H1 (cell line): Measurements from ENCODE around the gene NDUFB11. TPM values are rescaled to one million over a fixed set of nuclear protein-coding genes. Genes with fewer than 3 reads are reported as not detected.

Source experiments
- CTCF ChIA-PET: fragments of 300-600 bp; sonication (Branson Sonifier 250); formaldehyde crosslinking; loops from one replicate; lab custom pipeline; 2021; ENCODE audit not compliant: partially characterized antibody; lab: Charles Lee
- POLR2A ChIA-PET: fragments of 300-600 bp; sonication (Branson Sonifier 250); formaldehyde crosslinking; loops from one replicate; lab custom pipeline; 2021; ENCODE audit warnings: inconsistent platforms; ENCODE audit not compliant: partially characterized antibody; lab: Charles Lee
- DNase-seq, 2 experiments: peaks; one replicate each; pipeline versions ENCODE4 v3.0.0 to v3.0.0-alpha.2; 2010 to 2022; ENCODE audit warnings: low spot score in 2 of 2, low read depth in 1 of 2, mixed read lengths in 1 of 2
- FAIRE-seq: peaks from 2 replicates; lab custom pipeline; 2011; peaks lifted over from hg19 to GRCh38; lab: Jason Lieb, UNC
- H2AFZ ChIP-seq: 2 replicates; pipeline ENCODE4 v1.8.1; 2012; ENCODE audit warnings: low read length, inconsistent platforms
- H2AK5ac ChIP-seq: 2 replicates; pipeline ENCODE4 v1.6.1; 2013; ENCODE audit warnings: low read depth, low read length
- H2BK120ac ChIP-seq: replicated peaks from 2 replicates; pipeline ENCODE3; 2013; ENCODE audit warnings: low read depth, low read length, inconsistent platforms
- H2BK12ac ChIP-seq: 2 replicates; pipeline ENCODE4 v1.6.1; 2013; ENCODE audit warnings: low read depth, low read length
- H2BK15ac ChIP-seq: 2 replicates; pipeline ENCODE4 v1.6.1; 2013; ENCODE audit warnings: low read length
- H2BK20ac ChIP-seq: 2 replicates; pipeline ENCODE4 v1.6.1; 2013; ENCODE audit warnings: low read length
- H2BK5ac ChIP-seq: 2 replicates; pipeline ENCODE4 v1.6.1; 2013; ENCODE audit warnings: low read depth, low read length
- H3K14ac ChIP-seq: 2 replicates; pipeline ENCODE4 v1.6.1; 2013; ENCODE audit warnings: inconsistent platforms; ENCODE audit not compliant: insufficient read length
- H3K18ac ChIP-seq: 2 replicates; pipeline ENCODE4 v1.6.1; 2013; ENCODE audit warnings: low read length; ENCODE audit errors: extremely low read depth
- H3K23ac ChIP-seq: 2 replicates; pipeline ENCODE4 v1.6.1; 2013; ENCODE audit warnings: inconsistent platforms; ENCODE audit not compliant: insufficient read length
- H3K23me2 ChIP-seq: 2 replicates; pipeline ENCODE4 v1.6.1; 2013; ENCODE audit warnings: low read depth, low read length
- H3K27ac ChIP-seq: 2 replicates; pipeline ENCODE4 v1.6.1; 2011; ENCODE audit warnings: low read depth, low read length, inconsistent platforms
- H3K27me3 ChIP-seq, 4 experiments: replicated peaks in 1 of 4; 1 replicate in 1 of 4; 2 replicates in 3 of 4; pipeline versions ENCODE4 v1.6.1 to v1.8.1; 2011 to 2013; ENCODE audit warnings: low read length in 3 of 4, mild to moderate bottlenecking in 3 of 4, inconsistent platforms in 2 of 4, mixed read lengths in 2 of 4, moderate library complexity in 1 of 4; ENCODE audit not compliant: control insufficient read depth in 3 of 4, insufficient read depth in 3 of 4; ENCODE audit errors: extremely low read depth in 1 of 4
- H3K36me3 ChIP-seq, 4 experiments: 2 replicates each; pipeline versions ENCODE4 v1.6.1 to v1.8.1; 2011 to 2013; ENCODE audit warnings: mild to moderate bottlenecking in 4 of 4, low read length in 3 of 4, moderate library complexity in 2 of 4, control low read depth in 1 of 4, inconsistent platforms in 1 of 4; ENCODE audit not compliant: insufficient read depth in 4 of 4, control insufficient read depth in 2 of 4
- H3K4ac ChIP-seq: replicated peaks from 2 replicates; pipeline ENCODE3; 2013; ENCODE audit warnings: low read length, low read depth, mixed read lengths, inconsistent platforms; ENCODE audit not compliant: insufficient read length
- H3K4me1 ChIP-seq, 4 experiments: replicated peaks in 1 of 4; 1 replicate in 1 of 4; 2 replicates in 3 of 4; pipeline versions ENCODE4 v1.6.1 to v1.8.1; 2011 to 2013; ENCODE audit warnings: low read length in 3 of 4, inconsistent platforms in 2 of 4, mixed read lengths in 1 of 4; ENCODE audit not compliant: insufficient read depth in 4 of 4, control insufficient read depth in 3 of 4
- H3K4me2 ChIP-seq, 2 experiments: 2 replicates each; pipeline versions ENCODE4 v1.6.1 to v1.8.1; 2011 to 2013; ENCODE audit warnings: low read depth in 2 of 2, low read length in 2 of 2, control low read depth in 1 of 2, inconsistent platforms in 1 of 2, mild to moderate bottlenecking in 1 of 2; ENCODE audit not compliant: insufficient read depth in 1 of 2
- H3K4me3 ChIP-seq, 4 experiments: fragments of 200-600, 300-600 bp in 1 of 4; sonication (generic), shearing (Covaris generic), sonication (Bioruptor Twin) in 1 of 4; 2 replicates each; pipeline versions ENCODE4 v1.5.1 to v1.8.1; 2011 to 2016; ENCODE audit warnings: low read length in 4 of 4, low read depth in 3 of 4, control low read depth in 2 of 4, inconsistent platforms in 2 of 4, mild to moderate bottlenecking in 2 of 4, mixed read lengths in 1 of 4, moderate library complexity in 1 of 4; ENCODE audit not compliant: insufficient read depth in 2 of 4; ENCODE audit errors: extremely low read depth in 1 of 4
- H3K56ac ChIP-seq: replicated peaks from 2 replicates; pipeline ENCODE3; 2013; ENCODE audit warnings: low read depth, mild to moderate bottlenecking, mixed read lengths, low read length, inconsistent platforms; ENCODE audit not compliant: insufficient read length
- H3K79me1 ChIP-seq: 2 replicates; pipeline ENCODE4 v1.6.1; 2013; ENCODE audit warnings: low read depth, low read length, control low read depth
- H3K79me2 ChIP-seq, 2 experiments: 2 replicates each; pipeline versions ENCODE4 v1.6.1 to v1.8.1; 2012 to 2013; ENCODE audit warnings: low read length in 2 of 2, mild to moderate bottlenecking in 2 of 2, inconsistent platforms in 1 of 2; ENCODE audit not compliant: insufficient read depth in 2 of 2, control insufficient read depth in 1 of 2
- H3K9ac ChIP-seq, 4 experiments: replicated peaks in 1 of 4; 1 replicate in 1 of 4; 2 replicates in 3 of 4; pipeline versions ENCODE4 v1.6.1 to v1.8.1; 2011 to 2013; ENCODE audit warnings: low read depth in 3 of 4, low read length in 3 of 4, control low read depth in 2 of 4, mild to moderate bottlenecking in 2 of 4, moderate library complexity in 2 of 4, inconsistent platforms in 1 of 4; ENCODE audit errors: extremely low read depth in 1 of 4
- H3K9me3 ChIP-seq, 2 experiments: 2 replicates each; pipeline versions ENCODE4 v1.6.1 to v1.8.1; 2012 to 2013; ENCODE audit warnings: mild to moderate bottlenecking in 2 of 2, moderate library complexity in 2 of 2, control low read depth in 1 of 2, inconsistent platforms in 1 of 2, low read depth in 1 of 2, low read length in 1 of 2, mixed read lengths in 1 of 2; ENCODE audit not compliant: insufficient read depth in 2 of 2
- H4K20me1 ChIP-seq, 2 experiments: replicated peaks in 1 of 2; 2 replicates each; pipeline versions ENCODE3 to v1.8.1; 2011 to 2013; ENCODE audit warnings: inconsistent platforms in 2 of 2, low read length in 2 of 2, mild to moderate bottlenecking in 1 of 2; ENCODE audit not compliant: insufficient read depth in 2 of 2, control insufficient read depth in 1 of 2
- H4K5ac ChIP-seq: 2 replicates; pipeline ENCODE4 v1.6.1; 2013; ENCODE audit warnings: low read length, low read depth, mixed read lengths, inconsistent platforms; ENCODE audit not compliant: insufficient read length
- H4K8ac ChIP-seq: 2 replicates; pipeline ENCODE4 v1.8.0; 2013; ENCODE audit warnings: mild to moderate bottlenecking, moderate library complexity, low read length, inconsistent platforms; ENCODE audit not compliant: insufficient read depth; ENCODE audit errors: extremely low read depth
- H4K91ac ChIP-seq: replicated peaks from 2 replicates; pipeline ENCODE3; 2013; ENCODE audit warnings: low read length, mixed read lengths, inconsistent platforms; ENCODE audit not compliant: insufficient read length
- E2F6 ChIP-seq: IDR thresholded peaks from 2 replicates; pipeline ENCODE4 v1.6.1; 2012; ENCODE audit warnings: inconsistent platforms
- JUN ChIP-seq: IDR thresholded peaks from 2 replicates; pipeline ENCODE4 v1.6.1; 2011; ENCODE audit warnings: low read depth, mild to moderate bottlenecking, improper control_type of control experiment, low read length
- NRF1 ChIP-seq: IDR thresholded peaks from 2 replicates; pipeline ENCODE4 v1.6.1; 2011; ENCODE audit warnings: mild to moderate bottlenecking, low read depth, low read length, improper control_type of control experiment
- WGBS, 2 experiments: shearing (Covaris generic) in 1 of 2; methylation state at CpG; one replicate each; pipeline versions ENCODE4 v1.1.6 to v1.1.7; 2013 to 2015; ENCODE audit warnings: low lambda C conversion rate in 2 of 2, mixed read lengths in 2 of 2, inconsistent platforms in 1 of 2, low coverage in 1 of 2, missing lambda C conversion rate in 1 of 2; ENCODE audit not compliant: insufficient replicate concordance in 2 of 2, insufficient coverage in 1 of 2, insufficient read length in 1 of 2; ENCODE audit errors: extremely low coverage in 1 of 2, missing lambda C conversion rate in 1 of 2; 5-methylcytosine and 5-hydroxymethylcytosine counted together
- polyA plus RNA-seq, 7 experiments: library from polyadenylated mRNA; depleted of rRNA in 3 of 7; stranded (reverse) in 5 of 7; unstranded in 2 of 7; fragments of >200 nt in 5 of 7; fragments of 200-250 nt in 2 of 7; gene quantifications; 1 replicate in 5 of 7; 2 replicates in 1 of 7; 4 replicates in 1 of 7; pipeline versions ENCODE4 v1.2.1 to v1.2.3, GENCODE V29; 2011 to 2013; ENCODE audit warnings: missing spikeins in 2 of 7, mixed read lengths in 2 of 7
- total RNA-seq: library from RNA; stranded (reverse); fragmentation: NEBNext Ultra II Directional; extraction: Animal tissue kit (Norgen Biotek cat#: 25700); gene quantifications from 2 replicates; pipeline ENCODE4 v1.2.1, GENCODE V29; 2021
- TF ChIP-seq, protein P1 (sequence below): IDR thresholded peaks from 2 replicates; pipeline ENCODE4 v1.6.1; 2012; ENCODE audit warnings: inconsistent platforms

Gene NDUFB11
- total and polyA plus RNA-seq, 2 of the 8 experiments (the other 6 are each of a cell fraction or from before 2014, with no cell fraction given) = 120 to 131 TPM

DNA sequence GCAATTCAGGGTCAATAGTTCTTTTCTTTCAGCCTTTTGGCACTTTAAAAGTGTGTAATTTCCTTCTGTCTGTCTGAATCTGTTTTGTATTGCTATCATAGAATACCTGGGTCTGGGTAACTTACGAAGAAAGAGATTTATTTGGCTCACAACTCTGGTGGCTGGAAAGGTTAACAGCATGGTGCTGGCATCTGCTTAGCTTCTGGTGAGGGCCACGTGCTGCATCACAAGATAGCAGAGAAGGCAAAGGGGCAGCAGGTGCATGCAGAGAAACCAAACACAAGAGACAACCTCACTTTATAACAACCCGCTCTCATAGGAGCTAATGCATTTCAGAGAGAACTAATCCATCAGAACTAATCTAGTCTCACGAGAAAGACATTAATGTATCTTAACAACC lies 47.5 kb downstream of the NDUFB11 start:
- no peak overlapping the region for H4K91ac ChIP-seq
- H2BK15ac ChIP-seq = no peak overlapping the region
- no peak overlapping the region for H3K9ac ChIP-seq
- FAIRE-seq (peak; percentile 88), DNase-seq (no peak)
- H4K20me1 ChIP-seq = no peaks in the 10 kb centered on the region
- H3K79me2 ChIP-seq = no peaks in the 10 kb centered on the region
- no peak overlapping the region for H3K18ac ChIP-seq
- H3K27me3 ChIP-seq = no peaks in the 10 kb centered on the region
- H3K14ac ChIP-seq = no peak overlapping the region
- TF ChIP-seq NRF1 = no peak
- peak; percentile 33; the same call in 1 of the 2 replicates for TF ChIP-seq E2F6
- TF ChIP-seq, protein P1, sequence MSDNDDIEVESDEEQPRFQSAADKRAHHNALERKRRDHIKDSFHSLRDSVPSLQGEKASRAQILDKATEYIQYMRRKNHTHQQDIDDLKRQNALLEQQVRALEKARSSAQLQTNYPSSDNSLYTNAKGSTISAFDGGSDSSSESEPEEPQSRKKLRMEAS = peak; percentile 64
- TF ChIP-seq JUN = no peak
- no peak overlapping the region for H4K8ac ChIP-seq
- no peaks in the 10 kb centered on the region for H3K36me3 ChIP-seq
- H2BK20ac ChIP-seq = no peak overlapping the region
- peak overlapping the region; percentile 26; the same call in 1 of the 2 replicates for H2BK5ac ChIP-seq
- no peak overlapping the region for H2AFZ ChIP-seq
- no peak overlapping the region for H3K56ac ChIP-seq
- H2BK120ac ChIP-seq = no peak overlapping the region
- H3K27ac ChIP-seq = no peak overlapping the region; the same call in 1 of the 2 replicates
- POLR2A ChIA-PET = no interaction called here
- H2BK12ac ChIP-seq = no peak overlapping the region
- no peak overlapping the region for H3K4ac ChIP-seq
- H3K23me2 ChIP-seq = no peaks in the 10 kb centered on the region
- H4K5ac ChIP-seq = no peak overlapping the region
- no peak overlapping the region; the same call in 1 of the 2 replicates for H2AK5ac ChIP-seq
- CTCF ChIA-PET = interaction anchor here (0.6 kb wide), 1 partner anchor 96 kb away, joined by 3 read pairs; no protein-coding TSS in a partner anchor
- H3K4me1 ChIP-seq = no peaks in the 10 kb centered on the region
- no peak overlapping the region for H3K4me3 ChIP-seq
- no peaks in the 10 kb centered on the region for H3K9me3 ChIP-seq
- H3K4me2 ChIP-seq = no peak overlapping the region
- 48% methylated on average over 4 of the region's 4 CpGs; no CpG with 5 or more reads in 1 of the 2 experiments for WGBS, 2 experiments
- no peaks in the 10 kb centered on the region for H3K79me1 ChIP-seq
- no peak overlapping the region for H3K23ac ChIP-seq
